Mesendoderm (in vitro differentiated cells): ENCODE measurements around the gene LMF1.
A peak's percentile ranks its signal among the peaks of the same experiment; 100 is the strongest.
"Not testable (repeated sequence)": the region's sequence is repeated elsewhere in the genome, so short reads cannot be mapped to it uniquely, and the experiment has no call there.

Experiments
- DNase-seq: peaks from one replicate; pipeline ENCODE4 v3.0.0; 2013
- H2AK5ac ChIP-seq: 2 replicates; pipeline ENCODE4 v1.6.1; 2013; ENCODE audit warnings: low read length, inconsistent platforms
- H2BK120ac ChIP-seq: 2 replicates; pipeline ENCODE4 v1.6.1; 2013; ENCODE audit warnings: low read depth, mild to moderate bottlenecking, low read length, moderate library complexity, mixed read lengths
- H2BK15ac ChIP-seq: replicated peaks from 2 replicates; pipeline ENCODE4 v1.6.1; 2013; ENCODE audit warnings: low read depth, mild to moderate bottlenecking, moderate library complexity
- H2BK5ac ChIP-seq: 2 replicates; pipeline ENCODE4 v1.6.1; 2013; ENCODE audit warnings: low read length, inconsistent platforms
- H3K18ac ChIP-seq: 2 replicates; pipeline ENCODE4 v1.6.1; 2013; ENCODE audit warnings: mild to moderate bottlenecking, low read length, mixed read lengths
- H3K23ac ChIP-seq: one replicate; pipeline ENCODE4 v1.6.1; 2013; ENCODE audit warnings: low read length
- H3K27ac ChIP-seq: 2 replicates; pipeline ENCODE4 v1.5.1; 2013; ENCODE audit warnings: low read depth, mild to moderate bottlenecking, inconsistent platforms, low read length, moderate library complexity
- H3K27me3 ChIP-seq: 2 replicates; pipeline ENCODE4 v1.6.1; 2013; ENCODE audit warnings: low read length, control low read depth, mild to moderate bottlenecking, inconsistent platforms; ENCODE audit not compliant: insufficient read depth, poor library complexity
- H3K36me3 ChIP-seq: 2 replicates; pipeline ENCODE4 v1.6.1; 2013; ENCODE audit warnings: low read length, inconsistent platforms; ENCODE audit not compliant: control insufficient read depth, insufficient read depth
- H3K4ac ChIP-seq: one replicate; pipeline ENCODE4 v1.6.1; 2013; ENCODE audit warnings: low read depth, mild to moderate bottlenecking, low read length, moderate library complexity
- H3K4me1 ChIP-seq: 2 replicates; pipeline ENCODE4 v1.6.1; 2013; ENCODE audit warnings: low read depth, low read length, inconsistent platforms; ENCODE audit not compliant: control insufficient read depth
- H3K4me2 ChIP-seq: 2 replicates; pipeline ENCODE4 v1.6.1; 2013; ENCODE audit warnings: low read length
- H3K4me3 ChIP-seq: 2 replicates; pipeline ENCODE4 v1.5.1; 2013; ENCODE audit warnings: mild to moderate bottlenecking, low read length
- H3K56ac ChIP-seq: one replicate; pipeline ENCODE4 v1.6.1; 2013; ENCODE audit warnings: low read length
- H3K79me1 ChIP-seq: 2 replicates; pipeline ENCODE4 v1.6.1; 2013; ENCODE audit warnings: low read length, inconsistent platforms
- H3K79me2 ChIP-seq: 2 replicates; pipeline ENCODE4 v1.6.1; 2013; ENCODE audit warnings: mild to moderate bottlenecking, low read length; ENCODE audit not compliant: control insufficient read depth, insufficient read depth
- H3K9ac ChIP-seq: 2 replicates; pipeline ENCODE4 v1.6.1; 2013; ENCODE audit warnings: low read length, inconsistent platforms
- H4K5ac ChIP-seq: one replicate; pipeline ENCODE4 v1.6.1; 2013; ENCODE audit warnings: low read length
- H4K8ac ChIP-seq: one replicate; pipeline ENCODE4 v1.6.1; 2013; ENCODE audit warnings: low read depth, mild to moderate bottlenecking, control low read depth, low read length, moderate library complexity
- WGBS: extraction: QIAGEN DNeasy Blood & Tissue Kit; methylation state at CpG from one replicate; pipeline ENCODE4 v1.1.7; 2013; ENCODE audit warnings: low lambda C conversion rate, missing lambda C conversion rate; ENCODE audit not compliant: insufficient coverage; ENCODE audit errors: extremely low coverage; 5-methylcytosine and 5-hydroxymethylcytosine counted together

The LMF1 gene

GRCh38 chr16:888901-889570 is 81.7 kb downstream of the LMF1 start:
- no peak overlapping the region for H2BK15ac ChIP-seq
- H3K56ac ChIP-seq: no peak overlapping the region
- H3K36me3 ChIP-seq: no peaks in the 10 kb centered on the region
- H3K79me1 ChIP-seq: no peaks in the 10 kb centered on the region
- H3K4me2 ChIP-seq: no peak overlapping the region
- H3K4ac ChIP-seq: no peak overlapping the region
- H2BK5ac ChIP-seq: no peak overlapping the region
- no peak overlapping the region for H3K4me3 ChIP-seq
- H3K4me1 ChIP-seq: peaks cover 3% of the 10 kb centered on the region
- H2AK5ac ChIP-seq: no peak overlapping the region
- H3K79me2 ChIP-seq: no peaks in the 10 kb centered on the region
- DNase-seq: no peak
- no CpG with 5 or more reads among the region's 24 CpGs for WGBS
- H4K5ac ChIP-seq: no peak overlapping the region
- H3K23ac ChIP-seq: no peak overlapping the region
- no peak overlapping the region for H3K9ac ChIP-seq
- H3K18ac ChIP-seq: no peak overlapping the region
- H3K27ac ChIP-seq: no peak overlapping the region
- no peaks in the 10 kb centered on the region for H3K27me3 ChIP-seq
- no peak overlapping the region for H2BK120ac ChIP-seq
- H4K8ac ChIP-seq: no peak overlapping the region

- not testable (repeated sequence) for H3K27ac ChIP-seq, H4K5ac ChIP-seq
- WGBS: no CpG with 5 or more reads among the region's 15 CpGs
Measured at GRCh38 chr16:888456-888855, 82.3 kb downstream of the LMF1 start.

GRCh38 chr16:887846-888245 is 82.9 kb downstream of the LMF1 start:
- no peak overlapping the region for H3K23ac ChIP-seq
- no peak overlapping the region for H4K8ac ChIP-seq
- H3K79me2 ChIP-seq: no peaks in the 10 kb centered on the region
- peaks cover 3% of the 10 kb centered on the region for H3K4me1 ChIP-seq
- no peak overlapping the region for H3K56ac ChIP-seq
- no peak overlapping the region for H2BK5ac ChIP-seq
- H2AK5ac ChIP-seq: no peak overlapping the region
- no peak overlapping the region for H3K27ac ChIP-seq
- no peak overlapping the region for H2BK120ac ChIP-seq
- no peak overlapping the region for H4K5ac ChIP-seq
- H2BK15ac ChIP-seq: no peak overlapping the region
- H3K36me3 ChIP-seq: no peaks in the 10 kb centered on the region
- H3K27me3 ChIP-seq: no peaks in the 10 kb centered on the region
- H3K4me2 ChIP-seq: no peak overlapping the region
- H3K4me3 ChIP-seq: no peak overlapping the region
- no peak for DNase-seq
- H3K18ac ChIP-seq: no peak overlapping the region
- H3K9ac ChIP-seq: no peak overlapping the region
- no peak overlapping the region for H3K4ac ChIP-seq
- WGBS: no CpG with 5 or more reads among the region's 20 CpGs
- H3K79me1 ChIP-seq: no peaks in the 10 kb centered on the region

More at GRCh38 chr16:888456-888855, 82.3 kb downstream of the LMF1 start:
- not testable (repeated sequence) for H3K79me2 ChIP-seq, H2AK5ac ChIP-seq, H4K8ac ChIP-seq, H3K56ac ChIP-seq, H3K4me3 ChIP-seq, DNase-seq, H3K23ac ChIP-seq, H3K36me3 ChIP-seq, H2BK5ac ChIP-seq, H2BK120ac ChIP-seq, H3K27me3 ChIP-seq, H3K18ac ChIP-seq, H3K9ac ChIP-seq, H3K4me1 ChIP-seq, H3K79me1 ChIP-seq, H3K4me2 ChIP-seq, H3K4ac ChIP-seq, H2BK15ac ChIP-seq

GRCh38 chr16:886802-887731 is 83.7 kb downstream of the LMF1 start:
- Histone ChIP-seq H3K36me3 (no peaks in the 10 kb centered on the region), H3K23ac (peak overlapping the region; percentile 66), H3K9ac (peak overlapping the region; percentile 1), H2BK5ac (no peak overlapping the region), H2BK120ac (no peak overlapping the region), H4K8ac (no peak overlapping the region), H3K4me3 (no peak overlapping the region), H3K27me3 (no peaks in the 10 kb centered on the region), H3K56ac (peak overlapping the region; percentile 78), H3K4ac (no peak overlapping the region), H3K79me1 (no peaks in the 10 kb centered on the region), H3K18ac (no peak overlapping the region), H2BK15ac (no peak overlapping the region), H2AK5ac (no peak overlapping the region), H3K79me2 (no peaks in the 10 kb centered on the region), H3K4me2 (peak overlapping the region; percentile 7), H3K4me1 (peaks cover 3% of the 10 kb centered on the region), H3K27ac (no peak overlapping the region), H4K5ac (no peak overlapping the region)
- no CpG with 5 or more reads among the region's 44 CpGs for WGBS
- peak; percentile 30 for DNase-seq

- Histone ChIP-seq H3K4ac (no peak overlapping the region), H2BK5ac (no peak overlapping the region), H3K27me3 (no peaks in the 10 kb centered on the region), H4K8ac (no peak overlapping the region), H3K18ac (no peak overlapping the region), H3K4me2 (no peak overlapping the region), H3K56ac (peak overlapping the region; percentile 5), H4K5ac (no peak overlapping the region), H2AK5ac (no peak overlapping the region), H3K4me1 (peaks cover 3% of the 10 kb centered on the region), H2BK15ac (no peak overlapping the region), H3K23ac (no peak overlapping the region), H3K9ac (peak overlapping the region; percentile 30), H3K27ac (no peak overlapping the region), H2BK120ac (no peak overlapping the region), H3K36me3 (no peaks in the 10 kb centered on the region), H3K4me3 (no peak overlapping the region), H3K79me2 (no peaks in the 10 kb centered on the region), H3K79me1 (no peaks in the 10 kb centered on the region)
- peak; percentile 64 for DNase-seq
- WGBS: no CpG with 5 or more reads among the region's 20 CpGs
Measured at GRCh38 chr16:886084-886543, 84.7 kb downstream of the LMF1 start.
